ENCODE results near the gene CDH4. TPM values are rescaled to one million over a fixed set of nuclear protein-coding genes. Genes with fewer than 3 reads are reported as not detected.
A peak's percentile ranks its signal among the peaks of the same experiment; 100 is the strongest.

Gene CDH4
- total RNA-seq, 1 donor from 2014 or later: 8.9 TPM

GRCh38 chr20:61949714-61950640 lies 697.9 kb downstream of the CDH4 start:
- Mint-ChIP-seq H3K9me3 (no peaks in the 10 kb centered on the region), H3K4me3 (no peak overlapping the region), H3K27me3 (ENCODE audit: low read depth) (peaks cover 7% of the 10 kb centered on the region), H3K4me1 (peaks cover 7% of the 10 kb centered on the region), H3K36me3 (ENCODE audit: low read depth) (no peaks in the 10 kb centered on the region), H3K27ac (ENCODE audit: unreplicated experiment) (no peak overlapping the region)
- no peak for TF ChIP-seq CTCF (conservative IDR thresholded peaks at IDR 0.05)
- DNase-seq (ENCODE audit: low read depth, low spot score): no peak

DNA sequence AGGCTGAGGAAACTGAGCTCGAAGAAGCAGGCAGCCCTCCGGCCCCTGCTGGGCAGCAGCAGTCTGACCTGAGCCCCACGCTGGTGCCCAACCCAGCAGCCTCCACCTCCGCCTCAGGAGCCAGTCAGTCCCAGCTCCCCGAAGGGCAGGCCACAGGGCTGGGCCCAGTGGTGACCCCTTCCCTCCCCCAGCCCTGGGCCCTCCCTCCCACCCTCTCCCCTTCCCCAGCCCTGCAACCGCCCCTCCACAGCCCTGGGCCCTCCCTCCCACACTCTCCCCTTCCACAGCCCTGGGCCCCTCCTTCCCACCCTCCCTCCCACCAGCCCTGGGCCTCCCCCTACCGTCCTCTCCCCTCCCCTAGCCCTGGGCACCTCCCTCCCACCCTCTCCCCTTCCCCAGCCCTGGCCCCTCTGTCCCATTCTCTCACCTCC lies 698.6 kb downstream of the CDH4 start:
- H3K27me3 Mint-ChIP-seq (ENCODE audit: low read depth): peaks cover 13% of the 10 kb centered on the region
- no peak for DNase-seq (ENCODE audit: low read depth, low spot score)
- H3K9me3 Mint-ChIP-seq: no peaks in the 10 kb centered on the region
- no peak overlapping the region for H3K27ac Mint-ChIP-seq (ENCODE audit: unreplicated experiment)
- no peaks in the 10 kb centered on the region for H3K36me3 Mint-ChIP-seq (ENCODE audit: low read depth)
- H3K4me3 Mint-ChIP-seq: no peak overlapping the region
- TF ChIP-seq CTCF (conservative IDR thresholded peaks at IDR 0.05): no peak
- H3K4me1 Mint-ChIP-seq: peaks cover 7% of the 10 kb centered on the region

DNA sequence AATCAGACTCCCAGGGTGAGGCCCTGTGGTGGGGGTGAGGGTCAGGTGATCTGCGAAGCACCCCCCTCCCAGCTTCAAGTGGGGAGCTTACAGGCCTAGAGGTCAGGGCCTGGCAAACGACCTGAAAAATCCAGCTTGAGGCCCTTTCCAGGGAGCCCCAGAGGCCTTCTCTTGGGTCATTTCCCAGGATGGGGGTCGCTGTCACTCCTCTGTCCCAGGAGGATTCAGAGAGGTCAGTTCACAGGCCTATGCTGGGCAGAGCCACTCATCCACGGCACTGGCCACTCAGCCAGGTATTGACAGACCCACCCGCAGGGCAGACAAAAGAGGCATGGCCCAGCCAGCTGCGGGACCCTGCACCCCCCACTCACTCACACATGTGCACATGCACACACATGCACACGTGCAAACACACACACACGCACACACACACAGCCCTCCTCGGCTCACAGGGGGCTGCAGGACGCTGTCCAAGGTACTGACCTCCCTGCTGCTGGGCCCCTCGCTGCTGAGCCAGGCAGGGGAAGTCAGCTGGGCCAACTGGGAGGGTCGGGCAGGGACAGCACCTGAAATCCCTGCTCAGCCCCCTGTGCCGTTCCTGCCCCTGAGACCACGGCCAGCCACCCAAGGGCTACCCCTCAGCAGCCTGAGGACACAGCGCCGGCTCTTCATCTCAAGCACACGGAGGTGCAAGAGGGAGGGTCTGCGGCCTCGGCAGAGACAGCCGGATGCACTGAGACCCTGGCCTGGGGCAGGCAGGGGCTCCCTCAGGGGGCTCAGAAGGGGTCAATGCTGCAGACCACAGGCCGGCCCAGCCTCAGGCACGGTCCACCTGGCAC lies 699.9 kb downstream of the CDH4 start:
- Mint-ChIP-seq H3K9me3 (no peaks in the 10 kb centered on the region), H3K27me3 (ENCODE audit: low read depth) (peaks cover 19% of the 10 kb centered on the region), H3K27ac (ENCODE audit: unreplicated experiment) (no peak overlapping the region), H3K4me3 (no peak overlapping the region), H3K4me1 (peaks cover 7% of the 10 kb centered on the region), H3K36me3 (ENCODE audit: low read depth) (no peaks in the 10 kb centered on the region)
- no peak for TF ChIP-seq CTCF (conservative IDR thresholded peaks at IDR 0.05)
- peak; percentile 73 for DNase-seq (ENCODE audit: low read depth, low spot score)

DNA sequence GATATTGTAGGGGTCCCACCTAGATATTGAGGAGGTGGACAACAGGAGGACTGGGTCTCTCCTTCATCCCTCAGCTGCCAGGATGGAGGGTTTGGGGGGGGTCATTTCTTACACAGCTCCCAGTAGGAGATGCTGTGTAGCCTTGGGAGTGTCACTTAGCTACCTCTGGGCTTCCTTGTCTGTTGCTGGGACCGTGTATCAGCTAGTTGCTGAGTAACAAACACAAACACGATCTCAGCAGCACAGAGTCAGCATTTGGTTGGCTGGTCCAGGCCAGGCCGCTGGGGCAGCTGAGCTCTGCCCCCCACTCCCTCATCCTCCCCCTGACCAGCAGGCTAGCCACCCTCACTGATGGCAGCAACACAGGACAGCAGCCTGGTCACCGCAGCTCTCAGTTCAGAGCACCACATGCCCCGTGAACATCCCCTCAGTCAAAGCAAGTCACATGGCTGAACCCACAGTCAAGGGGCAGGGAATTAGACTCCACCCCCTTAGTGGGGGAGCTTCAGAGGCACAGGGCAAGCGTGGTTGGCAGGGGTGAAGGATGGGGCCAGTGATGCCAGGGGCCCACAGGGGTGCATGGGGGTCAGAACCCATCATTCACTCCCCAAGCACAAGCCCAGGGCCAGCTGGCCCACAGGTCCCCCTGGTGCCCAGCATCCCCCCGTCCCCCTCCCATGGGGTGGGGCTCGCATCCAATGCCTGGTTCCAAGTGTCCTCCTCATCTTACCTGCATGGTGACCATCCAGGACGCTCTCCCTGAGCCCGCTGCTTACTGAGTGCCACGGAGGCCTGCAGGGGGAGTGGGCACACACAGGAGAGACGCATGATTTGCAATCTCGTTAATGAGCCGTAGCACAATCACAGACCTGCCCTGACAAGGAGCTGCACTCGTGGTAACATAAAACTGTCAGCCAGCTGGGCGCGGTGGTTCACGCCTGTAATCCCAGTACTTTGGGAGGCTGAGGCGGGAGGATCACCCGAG lies 701.3 kb downstream of the CDH4 start:
- Mint-ChIP-seq H3K27ac (ENCODE audit: unreplicated experiment) (no peak overlapping the region), H3K4me3 (no peak overlapping the region), H3K9me3 (no peaks in the 10 kb centered on the region), H3K27me3 (ENCODE audit: low read depth) (peaks cover 19% of the 10 kb centered on the region), H3K4me1 (peaks cover 7% of the 10 kb centered on the region), H3K36me3 (ENCODE audit: low read depth) (no peaks in the 10 kb centered on the region)
- TF ChIP-seq CTCF (conservative IDR thresholded peaks at IDR 0.05): no peak
- no peak for DNase-seq (ENCODE audit: low read depth, low spot score)

All from neural crest cell (in vitro differentiated cells).